Astrocyte of the spinal cord (primary cell): ENCODE data around the gene EPHA5.

Experiments
- DNase-seq: peaks from one replicate; pipeline ENCODE4 v3.0.0; 2011; ENCODE audit warnings: low read depth, low spot score
- H3K4me3 ChIP-seq: 2 replicates; pipeline ENCODE4 v1.5.1; 2011; ENCODE audit warnings: low read depth, mild to moderate bottlenecking, low read length, moderate library complexity
- CTCF ChIP-seq: IDR thresholded peaks from 2 replicates; pipeline ENCODE4 v1.5.1; 2012; ENCODE audit warnings: low read depth, mild to moderate bottlenecking, low read length, inconsistent platforms
- in situ Hi-C: cut with HindIII; loops from 2 replicates; pipeline ENCODE4 v1.10.0; 2017; ENCODE audit warnings: low sequenced_read_pairs

Gene EPHA5

GRCh38 chr4:65344278-65344825, 325.9 kb downstream of the EPHA5 start:
- peak; percentile 24 for DNase-seq
- in situ Hi-C loops = no loop called here
- TF ChIP-seq CTCF = no peak
- no peak overlapping the region for H3K4me3 ChIP-seq

- in situ Hi-C loops = no loop called here
- no peak for DNase-seq
- H3K4me3 ChIP-seq = no peak overlapping the region
- no peak for TF ChIP-seq CTCF
Observed at GRCh38 chr4:65343342-65343741, 326.9 kb downstream of the EPHA5 start.

- no peak for TF ChIP-seq CTCF
- no peak overlapping the region for H3K4me3 ChIP-seq
Observed at GRCh38 chr4:65341557-65341956, 328.7 kb downstream of the EPHA5 start.

GRCh38 chr4:65340382-65341109, 329.7 kb downstream of the EPHA5 start:
- in situ Hi-C loops = no loop called here
- H3K4me3 ChIP-seq = no peak overlapping the region
- DNase-seq = no peak
- no peak for TF ChIP-seq CTCF

More at GRCh38 chr4:65341557-65341956, 328.7 kb downstream of the EPHA5 start:
- DNase-seq = no peak
- in situ Hi-C loops = no loop called here

DNA sequence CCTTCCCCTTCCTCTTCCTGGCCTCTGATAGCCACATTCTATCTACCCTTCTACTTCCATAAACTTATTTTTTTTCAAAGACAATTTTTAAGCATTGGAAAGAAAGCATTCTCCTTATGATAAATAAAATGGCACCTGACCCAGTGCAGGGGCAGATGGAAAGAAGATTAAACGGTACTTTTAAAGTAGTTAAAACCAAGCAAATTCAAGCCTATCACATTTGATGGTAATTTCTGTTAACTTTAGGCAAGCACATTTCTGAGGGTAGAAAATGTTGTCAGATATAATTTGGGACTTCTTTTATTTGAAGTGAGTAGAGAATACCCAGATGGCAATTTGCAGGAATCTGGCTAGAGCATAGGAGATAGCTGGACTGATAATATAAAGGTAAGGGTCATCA, 332.9 kb downstream of the EPHA5 start:
- no peak for TF ChIP-seq CTCF
- in situ Hi-C loops = no loop called here
- no peak for DNase-seq
- no peak overlapping the region for H3K4me3 ChIP-seq

DNA sequence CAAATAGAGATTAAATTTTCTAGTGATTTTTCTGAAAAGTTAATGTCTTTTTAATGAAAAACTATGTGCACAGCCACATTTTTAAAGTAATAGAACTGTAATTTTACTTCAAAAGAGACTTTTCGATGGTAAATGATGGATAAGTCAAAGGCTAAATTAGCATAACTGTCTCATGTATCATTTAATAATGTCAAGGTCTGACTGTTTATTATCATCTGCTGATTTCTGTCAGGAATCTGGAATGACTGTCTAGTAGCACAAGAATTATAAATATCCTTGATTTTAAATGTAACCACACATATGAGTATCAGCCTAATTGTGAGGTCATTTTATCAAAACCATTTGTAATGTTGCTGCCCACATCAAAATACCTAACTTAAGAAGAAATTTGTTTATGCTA, 333.8 kb downstream of the EPHA5 start:
- no peak for DNase-seq
- no peak for TF ChIP-seq CTCF
- in situ Hi-C loops = no loop called here
- H3K4me3 ChIP-seq = no peak overlapping the region
